GM19397 (cell line): ENCODE results near the gene SPDYC.

Source experiments
- ATAC-seq: cut with Tn5 transposase; IDR thresholded peaks from one replicate; pipeline ENCODE4 v1.9.1; 2021; ENCODE audit warnings: mild to moderate bottlenecking, moderate library complexity; ENCODE audit not compliant: unreplicated experiment

Gene SPDYC, protein sequence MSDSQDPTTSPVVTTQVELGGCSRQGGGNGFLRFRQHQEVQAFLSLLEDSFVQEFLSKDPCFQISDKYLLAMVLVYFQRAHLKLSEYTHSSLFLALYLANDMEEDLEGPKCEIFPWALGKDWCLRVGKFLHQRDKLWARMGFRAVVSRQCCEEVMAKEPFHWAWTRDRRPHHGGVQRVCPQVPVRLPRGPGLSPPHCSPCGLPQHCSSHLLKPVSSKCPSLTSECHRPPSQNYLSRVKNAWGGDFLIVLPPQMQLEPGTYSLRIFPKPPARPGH

DNA sequence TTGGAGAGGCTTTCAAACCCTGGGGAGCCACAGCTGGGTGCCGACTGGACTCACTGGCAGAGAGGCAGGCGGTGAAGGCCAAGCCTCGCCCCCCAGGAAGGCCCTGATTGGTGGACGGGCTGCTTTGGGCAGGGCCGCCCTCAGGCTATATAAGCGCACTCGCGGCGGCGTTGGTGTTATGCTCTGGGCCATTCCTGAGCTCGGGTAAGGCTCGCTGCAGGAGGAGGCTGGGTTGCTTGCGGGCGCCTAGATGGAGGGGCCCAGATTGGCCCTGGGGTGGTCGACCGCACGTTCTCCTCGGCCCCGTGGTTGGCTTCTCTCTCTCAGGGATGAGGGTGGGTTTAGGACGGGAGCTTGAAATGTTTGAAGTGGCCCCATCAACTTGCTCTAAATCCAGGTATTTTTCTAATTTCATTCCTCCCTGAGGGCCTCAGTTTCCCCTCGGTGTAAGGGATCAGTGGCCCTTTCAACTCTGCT is at the start of gene SPDYC:
SPDYC (plus strand) TSS at position 176 of the 477 bp plus-strand sequence. CDS start 1,125 bp downstream, outside the sequence.
- ATAC-seq: no peak

DNA sequence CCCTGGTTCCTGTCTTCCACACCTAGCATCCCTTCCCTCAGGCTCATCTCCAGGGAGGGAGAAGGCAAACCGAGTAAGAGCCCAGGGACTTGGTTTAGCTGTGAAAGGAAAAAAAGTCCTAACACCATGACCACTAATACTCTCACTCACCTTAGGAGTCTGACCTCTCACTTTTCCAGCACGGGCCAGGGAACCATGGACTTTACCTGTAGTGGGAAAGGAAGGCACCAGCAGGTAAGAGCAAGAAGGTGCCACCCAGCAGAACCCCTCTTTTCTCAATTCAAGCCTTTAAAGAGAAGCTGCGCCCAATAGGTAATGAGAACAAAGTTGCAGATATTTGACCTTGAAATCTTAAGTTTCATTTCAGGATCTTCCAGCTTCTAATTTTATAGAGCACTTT is 49.2 kb upstream of the SPDYC start:
- no peak for ATAC-seq

DNA sequence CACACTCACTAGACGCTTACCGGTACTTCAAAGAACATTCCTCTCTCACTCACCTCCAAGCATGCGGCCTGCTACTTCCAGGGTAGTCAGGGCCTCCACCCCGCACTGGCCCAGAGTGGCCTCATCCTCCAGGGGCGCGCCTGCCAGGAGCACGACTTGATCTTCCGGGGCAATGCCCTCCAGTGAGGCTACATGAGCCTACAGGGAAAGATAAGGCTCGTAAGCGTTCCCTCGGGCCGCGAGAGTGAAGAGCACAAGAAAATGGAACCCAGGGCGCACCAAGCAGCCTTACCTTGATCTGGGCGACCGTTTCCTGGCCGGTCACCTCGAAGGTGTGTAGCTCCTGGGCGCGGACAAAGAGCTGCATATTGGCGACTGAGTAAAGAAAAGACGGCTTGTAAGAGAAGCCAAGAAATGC is 48.6 kb upstream of the SPDYC start:
- no peak for ATAC-seq

DNA sequence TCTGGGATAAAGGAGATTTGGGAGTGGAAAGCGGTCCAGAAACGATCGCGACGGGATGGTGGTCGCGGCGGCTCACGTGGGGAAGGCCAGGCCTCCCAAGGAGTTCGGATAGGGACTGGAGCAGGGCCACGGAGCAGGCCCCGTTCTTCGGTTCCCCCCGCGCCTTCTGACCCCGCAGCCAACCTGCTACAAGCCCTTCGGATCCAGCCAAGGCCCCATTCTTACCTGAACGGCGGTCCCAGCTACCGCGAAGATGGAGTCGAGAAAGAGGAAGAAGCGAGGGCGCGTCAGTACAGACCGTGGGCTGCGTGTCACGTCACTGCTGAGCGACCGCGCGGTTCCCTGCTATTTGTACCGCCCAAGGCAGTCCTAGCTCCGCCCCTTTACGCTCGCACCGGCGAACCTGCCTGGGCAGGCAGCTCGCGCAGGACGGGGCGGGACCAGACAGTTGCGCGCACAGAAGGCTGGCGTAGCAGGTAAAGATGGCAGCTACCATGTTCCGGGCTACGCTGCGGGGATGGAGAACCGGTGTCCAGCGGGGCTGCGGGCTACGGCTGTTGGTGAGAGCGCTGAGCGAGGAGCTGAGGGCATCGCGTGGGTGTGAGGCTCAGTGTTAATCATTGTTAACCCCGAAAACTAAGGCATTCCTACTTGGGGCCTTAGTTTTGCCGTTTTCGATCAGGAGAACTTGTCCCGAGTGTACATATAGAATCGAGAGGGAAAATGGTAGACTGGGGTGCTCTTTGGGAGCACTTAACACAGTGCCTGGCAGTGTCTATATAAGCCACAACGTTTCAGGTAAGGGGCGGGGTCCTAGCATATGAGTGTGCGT is 48.0 kb upstream of the SPDYC start, which contains the start of the genes FAU and MRPL49:
FAU (minus strand) TSS at position 270 of the 832 bp plus-strand sequence. CDS start 321 bp downstream, outside the sequence.
MRPL49 (plus strand) TSS at position 457 of the 832 bp plus-strand sequence; CDS start at position 483, 26 bp downstream.
- ATAC-seq: peak; percentile 63

DNA sequence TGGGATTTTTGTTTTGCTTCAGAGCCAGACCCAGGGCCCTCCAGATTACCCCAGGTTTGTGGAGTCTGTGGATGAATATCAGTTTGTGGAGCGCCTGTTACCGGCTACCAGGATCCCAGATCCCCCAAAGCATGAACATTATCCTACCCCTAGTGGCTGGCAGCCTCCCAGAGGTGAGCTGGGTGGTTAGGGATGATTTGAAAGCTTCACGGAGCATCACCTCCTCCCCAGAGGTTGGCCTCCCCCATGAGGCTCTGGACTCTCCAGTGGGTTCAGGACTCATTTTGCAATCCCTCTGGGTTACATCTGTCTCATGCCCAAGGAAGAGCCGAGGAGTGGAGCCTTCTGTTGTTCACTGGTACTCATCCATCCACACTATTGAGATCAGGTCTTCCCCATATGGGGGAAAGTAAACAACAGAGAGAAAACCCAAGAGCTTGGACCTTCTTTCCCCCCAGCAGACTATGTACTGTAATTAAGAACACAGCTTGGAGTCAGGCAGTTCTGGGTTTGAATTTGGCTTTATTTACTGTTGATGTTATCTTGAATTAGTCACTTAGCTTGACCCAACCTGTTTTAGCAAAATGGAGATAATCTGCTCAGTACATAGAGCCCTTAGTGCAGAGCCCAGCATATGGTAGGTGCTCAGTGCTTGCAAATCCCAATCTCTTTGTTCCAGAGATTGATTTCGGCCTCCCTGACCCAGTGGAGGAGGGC is 45.4 kb upstream of the SPDYC start:
- ATAC-seq: no peak

DNA sequence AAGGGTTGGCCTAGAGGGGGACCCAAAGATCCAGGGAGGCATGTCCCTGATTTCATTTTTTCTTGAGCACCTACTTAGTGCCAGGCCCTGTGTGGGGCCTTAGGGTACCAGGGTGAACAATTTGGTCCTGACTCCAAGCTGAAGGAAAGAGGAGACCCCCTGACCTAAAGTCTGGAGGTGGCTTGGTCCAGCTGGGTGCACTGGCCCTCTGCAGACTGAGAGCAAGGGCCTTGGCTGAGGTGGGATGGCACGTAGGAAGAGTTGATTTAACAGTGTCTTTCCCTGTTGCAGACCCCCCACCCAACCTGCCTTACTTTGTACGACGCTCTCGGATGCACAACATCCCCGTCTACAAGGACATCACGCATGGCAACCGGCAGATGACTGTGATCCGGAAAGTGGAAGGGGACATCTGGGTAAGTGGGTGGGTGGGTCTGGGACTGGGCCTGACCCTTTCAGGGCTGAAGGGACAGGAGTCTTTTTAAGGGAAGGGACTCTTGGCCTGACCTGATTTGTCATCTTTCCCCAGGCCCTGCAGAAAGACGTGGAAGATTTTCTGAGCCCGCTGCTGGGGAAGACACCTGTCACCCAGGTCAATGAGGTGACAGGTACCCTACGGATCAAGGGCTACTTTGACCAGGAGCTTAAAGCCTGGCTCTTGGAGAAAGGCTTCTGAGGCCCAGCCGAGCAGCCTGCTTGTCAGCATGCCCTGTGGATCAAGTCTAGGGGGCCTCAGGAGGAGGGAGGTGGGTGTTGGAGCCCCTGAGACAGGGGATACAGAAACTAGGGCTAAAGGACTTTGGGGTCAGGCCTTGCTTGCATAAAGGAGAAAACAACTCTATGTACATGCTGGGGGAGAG is 44.6 kb upstream of the SPDYC start:
- ATAC-seq: no peak

DNA sequence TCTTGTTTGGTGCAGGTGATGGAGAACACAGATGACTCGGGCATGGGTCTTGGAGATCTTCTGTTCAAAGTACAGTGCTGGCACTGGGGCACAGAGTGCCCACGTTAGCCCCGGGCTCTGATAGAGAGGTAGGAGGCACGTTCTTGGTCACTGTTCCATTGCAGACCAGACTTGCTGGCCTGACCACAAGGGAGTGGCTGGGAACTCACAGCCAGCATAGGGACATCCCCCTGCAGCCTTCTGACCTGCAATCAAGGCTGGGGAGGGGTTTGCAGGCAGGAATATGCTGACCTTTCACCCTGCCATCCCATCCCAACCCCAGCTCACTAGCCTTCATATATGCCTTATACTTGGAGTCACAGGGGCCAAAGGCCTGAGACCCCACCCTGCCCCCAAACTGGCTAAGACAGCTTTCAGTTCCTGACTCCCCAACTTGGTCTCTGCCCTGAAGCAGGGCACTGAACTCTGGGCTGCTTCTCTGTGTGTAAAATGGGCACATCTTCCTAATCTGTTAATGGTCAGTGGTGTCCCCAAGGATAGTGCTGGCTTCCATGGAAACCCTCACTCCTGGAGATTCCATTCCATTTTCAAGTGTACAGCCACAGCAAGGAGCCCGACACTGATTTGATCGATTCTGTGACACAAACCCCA is 43.3 kb upstream of the SPDYC start:
- ATAC-seq: no peak

DNA sequence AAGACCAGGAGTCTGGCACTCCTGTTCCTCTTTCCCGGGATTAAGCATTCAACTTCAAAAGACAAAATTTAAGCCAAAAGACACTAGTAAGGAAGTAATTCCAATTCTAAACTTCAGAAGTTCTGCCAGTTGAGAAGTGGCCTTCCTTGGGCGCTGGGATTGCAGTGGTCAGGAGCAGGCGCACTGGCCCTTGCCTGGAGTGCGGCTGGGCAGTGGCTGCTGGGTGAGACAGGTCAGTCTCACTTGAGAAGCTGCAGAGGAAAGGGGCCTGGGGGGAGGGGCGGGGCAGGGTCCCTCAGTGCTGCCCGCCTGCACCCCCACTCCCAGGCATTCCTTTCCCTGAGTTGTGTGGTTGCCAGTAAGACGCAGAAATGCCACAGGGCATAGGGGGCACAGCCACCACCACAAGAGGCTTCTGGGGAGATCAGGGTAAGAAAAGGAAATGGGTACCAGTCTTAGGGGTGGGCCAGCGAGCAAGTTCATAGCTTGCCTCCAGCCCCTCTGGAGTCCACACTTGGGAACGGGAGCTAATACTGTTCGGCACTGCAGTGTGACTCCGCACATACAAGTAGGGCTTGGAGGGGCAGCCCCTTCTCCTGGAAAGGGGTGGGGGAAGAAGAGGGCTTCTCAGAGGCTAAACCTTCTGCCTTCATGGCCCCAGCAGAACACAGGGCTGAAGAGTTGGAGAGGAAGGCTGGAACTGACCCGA is 42.4 kb upstream of the SPDYC start:
- no peak for ATAC-seq

DNA sequence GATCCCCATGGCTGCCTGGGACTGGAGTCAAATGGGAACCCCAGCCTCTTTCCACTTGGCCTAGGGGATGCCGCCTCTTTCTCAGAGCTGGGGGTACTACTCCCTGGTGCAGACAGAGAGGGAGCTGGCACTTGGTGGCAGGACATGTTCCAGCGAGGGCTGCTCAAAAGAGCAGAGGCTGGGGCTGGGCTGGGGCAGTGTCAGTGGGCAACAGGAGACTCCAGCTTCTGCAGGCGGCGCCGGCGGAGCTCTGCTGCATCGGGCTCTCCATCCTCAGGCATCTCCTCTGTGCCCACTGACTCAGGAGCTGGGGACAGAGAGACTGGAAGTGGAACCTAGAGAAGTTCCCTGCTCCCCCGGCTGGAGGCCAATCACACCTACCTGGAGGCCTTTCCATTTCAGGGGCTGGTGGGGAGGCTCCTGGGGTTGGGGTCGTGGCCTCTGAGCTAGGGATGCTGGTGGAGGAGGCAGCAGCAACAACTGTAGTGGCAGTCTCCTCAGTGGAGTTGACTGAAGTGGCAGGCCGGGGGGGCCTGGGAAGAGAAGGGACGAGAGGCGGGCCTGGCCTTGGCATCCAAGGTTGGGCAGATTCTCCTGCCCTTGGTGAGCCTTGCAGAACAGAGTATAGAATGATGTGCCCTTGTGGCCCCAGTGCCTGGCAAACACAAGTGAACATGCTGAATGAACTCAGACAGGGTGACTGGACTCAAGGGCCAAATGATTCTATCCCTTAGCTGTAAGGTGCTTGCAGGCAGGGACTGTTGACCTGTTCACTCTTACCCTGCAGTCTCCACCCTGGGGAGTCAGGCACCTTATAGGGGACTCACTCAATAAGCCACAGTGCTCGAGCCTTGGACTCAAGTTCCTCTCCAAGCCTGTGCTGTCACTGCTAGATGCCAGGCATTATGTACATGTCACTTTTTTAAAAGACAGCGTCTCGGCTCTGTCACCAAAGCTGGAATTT is 41.6 kb upstream of the SPDYC start:
- no peak for ATAC-seq

DNA sequence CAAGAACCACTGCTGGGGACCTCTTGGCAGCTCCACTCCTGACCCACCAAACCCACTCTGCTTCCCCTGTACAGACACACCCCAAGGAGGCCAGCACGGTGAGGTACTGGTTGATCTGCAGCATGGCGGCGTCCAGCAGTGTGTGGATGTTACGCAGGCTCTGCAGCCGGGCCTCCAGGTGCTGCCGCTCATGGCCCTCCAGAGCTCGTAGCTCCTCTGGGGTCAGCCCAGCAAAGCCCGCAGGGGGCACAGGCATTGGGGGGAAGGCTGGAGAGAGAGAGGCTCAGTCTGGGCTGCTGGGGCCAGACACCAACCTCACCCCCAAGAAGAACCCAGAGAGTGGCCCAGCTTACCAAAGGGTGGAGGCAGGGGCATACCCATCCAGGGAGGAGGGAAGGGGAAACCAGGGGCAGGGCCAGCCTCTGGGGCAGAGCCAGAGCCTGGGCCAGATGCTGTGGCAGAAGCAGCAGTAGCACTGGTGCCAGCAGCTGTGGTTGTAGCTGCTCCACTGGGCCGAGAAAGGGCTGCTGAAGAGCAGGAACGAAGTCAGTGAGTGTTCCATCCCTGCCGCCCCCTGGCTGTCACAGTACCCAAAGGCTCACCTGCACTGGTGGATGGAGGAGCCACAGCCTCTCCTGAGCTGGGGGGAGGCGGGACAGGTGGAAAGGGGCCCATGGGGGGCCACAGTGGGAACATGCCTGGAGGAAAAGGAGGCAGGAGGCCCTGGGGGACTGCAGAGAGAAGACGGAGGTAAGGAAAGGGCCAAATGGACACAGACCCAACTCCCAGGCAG is 40.2 kb upstream of the SPDYC start:
- ATAC-seq: no peak

DNA sequence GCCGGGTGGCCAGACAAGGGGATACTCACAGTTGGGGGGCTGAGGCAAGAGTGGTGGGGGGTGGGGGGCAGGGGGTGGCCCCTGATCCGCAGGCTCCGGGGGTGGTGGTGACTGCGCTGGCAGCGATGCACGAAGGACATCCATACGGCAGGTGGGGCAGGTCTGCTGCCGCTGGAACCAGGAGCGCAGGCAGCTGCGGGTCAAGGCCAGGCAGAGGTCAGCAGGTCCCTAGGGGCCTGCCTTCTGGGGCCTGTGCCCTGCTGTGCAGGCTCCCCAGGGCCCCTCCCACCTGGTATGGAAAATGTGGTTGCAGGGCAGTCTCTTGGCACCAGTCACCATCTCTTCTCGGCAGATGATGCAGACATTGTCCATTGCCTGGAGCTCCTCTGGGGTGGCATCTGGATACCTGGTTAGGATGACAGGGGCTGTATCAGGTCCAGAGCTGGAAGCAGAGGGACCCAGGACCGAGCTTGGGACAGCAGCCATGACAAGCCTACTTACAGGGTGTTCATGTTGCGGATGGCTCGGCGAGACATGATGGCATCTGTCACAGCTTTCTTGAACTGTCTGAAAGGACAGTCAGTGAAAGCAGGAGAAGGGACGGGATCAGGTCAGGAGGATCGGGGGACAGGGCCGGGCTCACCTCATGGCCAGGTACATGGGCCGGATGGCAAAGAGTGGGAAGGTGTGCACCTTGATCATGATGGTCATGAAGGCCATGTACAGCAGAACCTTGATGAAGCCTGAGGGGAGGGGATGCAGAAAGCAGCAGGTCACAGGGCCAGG is 39.2 kb upstream of the SPDYC start:
- ATAC-seq: no peak

DNA sequence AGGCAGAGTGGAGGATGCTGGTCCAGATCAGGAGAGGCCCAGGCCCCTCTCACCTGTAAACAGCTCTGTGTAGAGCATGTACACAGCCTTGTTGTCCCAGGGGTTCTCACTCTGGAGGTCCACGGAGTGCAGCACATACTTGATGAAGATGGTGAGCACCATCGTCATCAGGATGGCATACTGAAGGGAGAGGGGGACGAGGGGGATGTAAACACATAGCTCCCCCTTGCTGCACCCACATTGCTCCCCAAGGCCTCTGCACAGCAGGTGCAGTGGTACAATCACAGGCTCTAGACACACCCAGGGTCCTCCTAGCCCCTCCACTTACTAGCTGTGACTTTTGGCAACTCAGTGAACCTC is 38.6 kb upstream of the SPDYC start:
- no peak for ATAC-seq

DNA sequence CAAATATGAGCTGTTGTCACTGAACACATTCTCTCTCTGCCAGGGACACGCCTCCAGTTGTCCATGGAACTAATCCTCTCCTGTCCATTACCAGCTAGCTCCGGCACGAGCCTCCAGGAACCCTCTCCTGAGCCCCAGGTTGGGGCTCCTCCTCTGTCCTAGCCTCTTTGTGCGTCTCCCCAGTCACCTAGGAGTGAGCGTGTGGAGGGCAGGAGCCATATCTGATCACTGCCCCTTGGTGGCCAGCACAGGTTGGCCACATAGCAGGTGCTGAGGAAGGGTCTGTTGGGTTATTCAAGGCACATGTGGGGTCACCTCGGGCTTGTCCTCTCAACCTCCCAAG is 38.2 kb upstream of the SPDYC start:
- ATAC-seq: no peak

DNA sequence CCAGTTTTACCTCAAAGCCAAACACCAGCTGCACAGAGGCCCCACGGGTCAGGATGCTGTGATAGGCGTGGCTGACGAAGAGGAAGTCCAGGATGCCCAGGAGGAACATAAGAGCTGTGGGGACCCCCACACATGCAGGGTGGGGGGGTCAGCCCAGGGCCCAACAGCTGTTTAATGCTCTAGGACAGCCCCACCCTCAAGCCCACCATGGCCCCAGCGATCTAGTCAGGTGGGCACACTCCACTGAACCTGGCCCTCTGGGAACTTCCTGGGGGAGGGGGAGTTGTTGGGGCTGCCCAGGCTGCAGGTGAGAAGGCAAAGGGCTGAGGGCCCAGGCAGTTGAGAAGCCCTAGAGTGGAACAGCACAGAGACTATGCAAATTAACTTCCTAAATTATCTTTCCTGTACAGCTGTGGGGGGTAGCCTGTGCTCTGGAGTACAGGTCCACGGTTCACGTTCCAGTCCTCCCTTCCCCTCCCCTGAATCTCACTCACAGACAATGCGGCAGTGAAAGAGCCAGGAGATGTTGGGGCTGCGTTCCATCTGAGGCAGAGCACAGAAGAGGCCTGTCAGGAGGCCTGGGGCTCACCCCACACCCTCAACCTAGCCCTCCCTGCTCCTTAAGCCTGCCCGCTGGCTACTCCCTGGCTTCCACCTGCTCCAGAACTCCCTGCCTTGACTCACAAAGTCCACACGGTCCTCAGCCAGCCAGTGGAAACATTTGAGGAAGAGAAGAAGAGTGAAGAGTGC is 37.6 kb upstream of the SPDYC start:
- peak; percentile 31 for ATAC-seq

DNA sequence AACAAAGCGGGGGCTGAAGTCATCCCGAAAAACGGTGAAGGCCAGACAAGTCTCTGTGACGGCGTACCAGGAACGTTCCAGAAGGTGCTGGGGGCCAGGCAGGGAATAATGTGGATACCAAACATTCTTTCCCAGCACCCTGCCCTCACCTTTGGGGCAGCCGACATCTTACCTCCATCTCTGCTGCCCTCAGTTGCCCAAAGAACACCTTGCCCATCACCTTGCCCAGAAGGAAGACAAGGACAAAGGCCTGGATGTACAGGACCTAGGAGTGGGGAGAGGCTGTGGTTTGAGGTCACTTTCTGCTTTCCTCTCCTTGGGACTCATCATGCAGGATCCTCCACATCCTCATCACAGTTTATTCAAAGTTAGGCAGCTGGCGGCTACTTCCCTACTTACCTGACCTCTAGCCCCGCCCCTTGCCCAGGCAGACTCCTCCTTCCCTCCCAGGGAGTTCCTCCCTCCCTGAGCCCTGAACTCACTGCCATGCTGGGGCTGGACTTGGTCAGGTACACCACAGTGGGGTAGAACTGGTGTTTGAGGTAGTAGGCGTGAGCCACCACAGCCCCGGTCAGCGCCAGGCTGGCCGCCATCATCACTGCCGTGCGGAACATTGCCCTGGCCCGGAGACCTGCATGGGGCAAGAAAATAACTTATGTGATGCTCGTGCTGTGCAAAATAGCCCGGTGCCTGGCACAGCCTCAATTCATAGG is 36.9 kb upstream of the SPDYC start:
- ATAC-seq: no peak
